ENCODE measurements around the gene PPME1.

GRCh38 chr11:74257959-74258553 lies 87.0 kb downstream of the PPME1 start:
- TF ChIP-seq EZH2phosphoT487 (IDR thresholded peaks at IDR 0.05; ENCODE audit: borderline replicate concordance, low read length), result no peak
- TF ChIP-seq CTCF (conservative IDR thresholded peaks at IDR 0.05; ENCODE audit: low read depth, low read length), result no peak
- TF ChIP-seq EZH2 (IDR thresholded peaks at IDR 0.05; ENCODE audit: low read length, unreplicated experiment), result no peak

Data from PC-3 (cell line).